ENCODE results near the gene STK17A. TPM values are rescaled to one million over a fixed set of nuclear protein-coding genes. Genes with fewer than 3 reads are reported as not detected.
A peak's percentile ranks its signal among the peaks of the same experiment; 100 is the strongest.

STK17A gene
- total RNA-seq, 1 donor from 2014 or later: 15.6 TPM

- Mint-ChIP-seq H3K4me3 (peak overlapping the region; percentile 28), H3K27me3 (ENCODE audit: insufficient read depth, low read depth) (peaks cover 3% of the 10 kb centered on the region), H3K27ac (no peak overlapping the region), H3K4me1 (peaks cover 7% of the 10 kb centered on the region), H3K36me3 (no peaks in the 10 kb centered on the region), H3K9me3 (no peaks in the 10 kb centered on the region)
- no peaks in the 10 kb centered on the region for H3K36me3 ChIP-seq
- H3K27me3 ChIP-seq: no peaks in the 10 kb centered on the region
- H3K27ac ChIP-seq: no peak overlapping the region
- H3K4me2 ChIP-seq: no peak overlapping the region
- no peak overlapping the region for H3K9ac ChIP-seq
- peaks cover 11% of the 10 kb centered on the region for H3K4me1 ChIP-seq
- no peak for DNase-seq (ENCODE audit: low spot score)
- no peaks in the 10 kb centered on the region for H3K9me3 ChIP-seq (ENCODE audit: low read depth)
- no peak overlapping the region for H3K4me3 ChIP-seq
- no peak overlapping the region for H2AFZ ChIP-seq (replicated peaks)
- H3K79me2 ChIP-seq (ENCODE audit: low read depth): no peaks in the 10 kb centered on the region
- TF ChIP-seq EZH2 (IDR thresholded peaks at IDR 0.05) (no peak), CTCF (IDR thresholded peaks at IDR 0.05) (no peak), EZH2phosphoT487 (IDR thresholded peaks at IDR 0.05) (no peak)
- no peaks in the 10 kb centered on the region for H4K20me1 ChIP-seq (ENCODE audit: low read depth)
- peaks cover 12% of the 10 kb centered on the region for H3F3A ChIP-seq (ENCODE audit: low read depth)
Measured at GRCh38 chr7:43554423-43554822, 28.5 kb upstream of the STK17A start.

DNA sequence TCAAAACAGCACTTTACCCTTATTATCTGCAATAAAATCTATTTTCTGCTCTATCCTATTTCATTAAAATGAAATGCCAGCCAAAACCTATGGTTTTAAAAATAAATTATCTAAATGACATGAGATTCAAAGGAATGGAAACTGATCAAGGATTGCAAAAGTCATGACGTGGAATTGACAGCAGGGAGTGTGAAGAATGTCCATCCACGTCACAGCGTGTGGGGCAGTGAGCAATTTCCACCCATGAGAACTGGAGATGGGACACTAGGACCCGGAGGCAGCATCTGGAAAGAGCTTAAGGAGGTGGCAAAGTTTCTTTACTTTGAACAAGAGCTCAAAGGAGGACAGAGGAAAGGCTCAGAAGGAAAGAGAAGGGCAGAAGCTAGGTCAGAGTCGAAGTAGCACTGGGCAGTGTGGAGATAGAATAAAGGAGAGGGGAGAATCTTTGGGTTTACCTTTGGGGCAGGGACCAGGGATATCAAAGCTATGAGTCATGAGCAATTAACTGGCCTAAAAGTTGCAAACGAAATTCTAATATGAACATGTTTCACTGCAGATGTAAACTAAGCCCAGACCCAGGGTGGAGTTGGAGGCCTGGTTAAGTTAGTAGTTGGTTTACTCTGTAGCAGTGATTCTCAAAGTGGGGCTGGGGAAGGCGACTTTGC, 24.9 kb upstream of the STK17A start:
- Mint-ChIP-seq H3K27me3 (ENCODE audit: insufficient read depth, low read depth) (peaks cover 3% of the 10 kb centered on the region), H3K4me3 (no peak overlapping the region), H3K9me3 (no peaks in the 10 kb centered on the region), H3K4me1 (peaks cover 7% of the 10 kb centered on the region), H3K36me3 (no peaks in the 10 kb centered on the region), H3K27ac (no peak overlapping the region)
- Histone ChIP-seq H3K79me2 (ENCODE audit: low read depth) (no peaks in the 10 kb centered on the region), H4K20me1 (ENCODE audit: low read depth) (no peaks in the 10 kb centered on the region), H3K27ac (no peak overlapping the region), H3K36me3 (no peaks in the 10 kb centered on the region), H3K4me2 (no peak overlapping the region), H3K4me3 (no peak overlapping the region), H3K27me3 (no peaks in the 10 kb centered on the region), H2AFZ (replicated peaks) (no peak overlapping the region), H3F3A (ENCODE audit: low read depth) (peaks cover 12% of the 10 kb centered on the region), H3K4me1 (peaks cover 11% of the 10 kb centered on the region), H3K9me3 (ENCODE audit: low read depth) (no peaks in the 10 kb centered on the region), H3K9ac (no peak overlapping the region)
- TF ChIP-seq EZH2phosphoT487 (IDR thresholded peaks at IDR 0.05) (no peak), EZH2 (IDR thresholded peaks at IDR 0.05) (no peak), CTCF (IDR thresholded peaks at IDR 0.05) (no peak)
- no peak for DNase-seq (ENCODE audit: low spot score)

- peaks cover 11% of the 10 kb centered on the region for H3K4me1 ChIP-seq
- H3K79me2 ChIP-seq (ENCODE audit: low read depth): no peaks in the 10 kb centered on the region
- Mint-ChIP-seq H3K9me3 (no peaks in the 10 kb centered on the region), H3K27ac (no peak overlapping the region), H3K4me3 (no peak overlapping the region), H3K36me3 (no peaks in the 10 kb centered on the region), H3K4me1 (peaks cover 7% of the 10 kb centered on the region), H3K27me3 (ENCODE audit: insufficient read depth, low read depth) (peaks cover 3% of the 10 kb centered on the region)
- H3K4me3 ChIP-seq: no peak overlapping the region
- no peak overlapping the region for H2AFZ ChIP-seq (replicated peaks)
- no peak for TF ChIP-seq EZH2phosphoT487 (IDR thresholded peaks at IDR 0.05)
- TF ChIP-seq EZH2 (IDR thresholded peaks at IDR 0.05): no peak
- no peak for TF ChIP-seq CTCF (IDR thresholded peaks at IDR 0.05)
- H3K36me3 ChIP-seq: no peaks in the 10 kb centered on the region
- H3F3A ChIP-seq (ENCODE audit: low read depth): peaks cover 12% of the 10 kb centered on the region
- H3K9me3 ChIP-seq (ENCODE audit: low read depth): no peaks in the 10 kb centered on the region
- no peak overlapping the region for H3K27ac ChIP-seq
- no peak overlapping the region for H3K4me2 ChIP-seq
- no peaks in the 10 kb centered on the region for H4K20me1 ChIP-seq (ENCODE audit: low read depth)
- H3K9ac ChIP-seq: no peak overlapping the region
- no peaks in the 10 kb centered on the region for H3K27me3 ChIP-seq
- no peak for DNase-seq (ENCODE audit: low spot score)
Measured at GRCh38 chr7:43559171-43559945, 23.6 kb upstream of the STK17A start.
